ENCODE data around the gene TTYH1.

- no peak for TF ChIP-seq CTCF (IDR thresholded peaks at IDR 0.05 in 4 of 5, conservative IDR thresholded peaks at IDR 0.05 in 1 of 5)
- TF ChIP-seq POLR2A (IDR thresholded peaks at IDR 0.05), result no peak
Observed at GRCh38 chr19:54469496-54469934, 54.3 kb downstream of the TTYH1 start.
